HG03108 (cell line): ENCODE measurements around the gene NRP2.

Experiments
- ATAC-seq: cut with Tn5 transposase; IDR thresholded peaks from one replicate; pipeline ENCODE4 v1.9.1; 2021; ENCODE audit warnings: moderate library complexity; ENCODE audit not compliant: unreplicated experiment

The NRP2 gene

DNA sequence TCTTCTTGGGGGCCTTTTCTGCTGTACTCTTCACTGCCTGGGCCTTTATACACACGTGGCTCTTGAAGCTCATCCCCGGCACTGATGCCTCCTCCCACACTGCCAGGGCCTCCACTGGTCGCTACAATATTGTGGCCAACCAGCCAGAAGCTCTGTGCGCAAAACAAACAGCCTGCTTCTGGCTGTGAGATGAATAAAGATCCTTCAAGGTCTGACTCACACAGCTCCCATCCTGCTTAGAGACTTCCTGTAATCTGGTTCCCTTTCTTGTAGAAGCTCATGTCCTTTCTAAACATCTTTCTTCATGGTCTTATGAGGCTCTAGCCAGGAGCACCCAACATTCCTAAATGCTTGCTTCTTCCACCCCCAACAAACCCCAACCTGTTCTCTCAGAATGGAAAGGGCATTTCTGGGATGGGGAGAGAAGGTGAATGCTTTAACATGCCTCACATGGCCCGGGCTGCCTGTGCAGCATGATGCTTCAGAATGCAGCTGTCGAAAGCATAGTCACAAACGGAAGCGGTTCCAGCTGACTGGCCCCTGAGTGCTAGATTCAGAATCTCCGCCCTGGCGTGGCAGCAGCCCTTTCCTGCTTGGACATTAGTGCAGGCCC lies 24.6 kb downstream of the NRP2 start:
- ATAC-seq: peak; percentile 97

GRCh38 chr2:205708231-205708631 lies 25.9 kb downstream of the NRP2 start:
- ATAC-seq: no peak

- ATAC-seq: no peak
These were observed 27.0 kb downstream of the NRP2 start for GRCh38 chr2:205709319-205709718.

DNA sequence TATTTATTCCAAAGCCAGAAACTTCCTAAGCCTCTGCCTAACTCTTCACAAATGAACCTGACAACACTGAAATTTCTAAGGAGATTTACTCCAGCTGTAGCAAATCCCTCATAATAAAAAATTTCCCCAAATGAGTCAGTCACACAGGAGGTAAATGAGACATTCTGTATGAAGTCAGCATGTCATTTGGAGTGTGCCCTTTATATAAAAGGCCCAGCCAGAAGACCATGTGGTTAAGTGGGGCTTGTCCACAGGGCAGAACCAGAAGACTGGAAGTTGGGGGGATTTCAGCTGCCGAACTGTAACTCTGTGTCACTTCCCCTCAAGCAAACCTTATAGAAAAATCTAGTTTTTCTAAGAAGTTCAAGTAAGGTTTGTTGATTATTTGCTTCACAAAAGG lies 30.2 kb downstream of the NRP2 start:
- ATAC-seq: no peak

DNA sequence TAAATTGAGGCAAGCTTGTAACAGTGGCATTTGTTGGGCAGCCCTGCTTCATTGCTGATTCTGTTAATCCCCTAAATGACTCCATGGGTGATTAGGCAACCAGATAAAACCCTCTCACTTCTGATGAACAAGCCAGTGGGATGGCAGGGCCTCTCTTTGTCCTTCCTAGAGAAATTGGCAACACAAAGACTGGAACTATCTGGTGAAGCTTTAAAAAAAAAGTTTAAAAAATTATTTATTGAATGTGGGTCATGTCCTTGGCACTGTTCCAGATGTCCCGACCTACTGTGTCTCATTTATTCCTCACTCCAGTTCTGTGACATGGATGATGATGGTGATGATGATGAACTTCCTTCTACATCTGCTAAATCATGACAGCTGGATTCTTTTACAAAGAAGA lies 30.8 kb downstream of the NRP2 start:
- ATAC-seq: no peak

DNA sequence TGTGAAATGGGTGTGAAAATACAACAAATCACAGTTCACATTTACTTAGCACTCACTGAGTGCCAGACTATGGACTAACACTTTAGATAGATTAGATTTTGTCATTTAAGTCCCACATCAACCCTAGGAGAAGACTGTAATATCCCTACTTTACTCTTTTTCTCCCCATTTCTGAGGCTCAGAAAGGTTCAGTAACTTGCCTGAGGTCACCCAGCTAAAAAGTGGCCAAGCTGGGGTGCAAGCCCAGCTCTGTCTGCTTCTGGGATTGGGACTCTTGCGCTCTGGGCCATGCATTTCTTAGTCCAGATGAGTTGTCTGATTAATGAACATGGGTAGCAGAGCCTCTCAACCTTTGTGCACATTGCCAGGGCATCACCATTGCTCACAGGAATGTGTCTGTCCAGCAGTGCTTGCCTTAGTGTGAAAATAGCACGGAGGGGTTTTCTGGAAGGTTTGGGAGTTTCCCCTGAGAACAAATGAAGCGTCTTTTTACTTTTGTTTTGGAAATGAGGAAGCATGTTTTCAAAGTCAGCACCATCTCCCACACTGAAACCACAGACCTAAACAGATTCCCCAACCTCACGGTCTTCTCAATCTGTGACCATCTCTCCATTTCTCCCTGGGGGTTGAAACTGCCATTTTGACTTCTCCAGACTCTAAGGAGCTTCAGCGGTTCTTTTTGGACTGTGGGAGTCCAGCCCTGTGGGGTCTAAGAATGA lies 31.9 kb downstream of the NRP2 start:
- peak; percentile 67 for ATAC-seq

GRCh38 chr2:205714789-205715720 lies 32.8 kb downstream of the NRP2 start:
- peak; percentile 7 for ATAC-seq

DNA sequence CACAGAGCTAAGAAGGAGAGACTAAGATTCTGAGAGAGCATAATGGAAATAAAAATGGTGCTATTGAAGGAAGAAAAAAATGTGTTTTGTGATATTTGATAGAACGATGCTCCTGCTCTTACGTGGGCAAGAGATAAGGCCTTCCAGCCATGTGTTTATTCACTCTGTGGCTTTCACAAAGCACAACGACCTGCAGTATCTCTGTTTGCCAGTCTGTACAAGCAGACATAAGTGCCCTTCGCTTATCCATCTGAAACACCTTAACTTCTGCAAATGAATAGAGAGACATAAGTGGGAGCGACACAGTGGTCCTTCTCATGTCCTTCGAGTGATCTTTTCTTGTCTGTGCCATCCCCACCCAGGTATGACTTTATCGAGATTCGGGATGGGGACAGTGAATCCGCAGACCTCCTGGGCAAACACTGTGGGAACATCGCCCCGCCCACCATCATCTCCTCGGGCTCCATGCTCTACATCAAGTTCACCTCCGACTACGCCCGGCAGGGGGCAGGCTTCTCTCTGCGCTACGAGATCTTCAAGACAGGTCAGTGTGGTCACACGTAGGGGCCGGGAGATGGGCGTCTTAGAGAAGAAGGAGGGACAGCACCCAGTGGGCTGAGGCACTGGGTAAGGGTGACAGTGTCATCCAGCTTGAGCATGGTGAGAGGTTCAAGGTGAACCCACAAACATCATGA lies 33.7 kb downstream of the NRP2 start:
- no peak for ATAC-seq

DNA sequence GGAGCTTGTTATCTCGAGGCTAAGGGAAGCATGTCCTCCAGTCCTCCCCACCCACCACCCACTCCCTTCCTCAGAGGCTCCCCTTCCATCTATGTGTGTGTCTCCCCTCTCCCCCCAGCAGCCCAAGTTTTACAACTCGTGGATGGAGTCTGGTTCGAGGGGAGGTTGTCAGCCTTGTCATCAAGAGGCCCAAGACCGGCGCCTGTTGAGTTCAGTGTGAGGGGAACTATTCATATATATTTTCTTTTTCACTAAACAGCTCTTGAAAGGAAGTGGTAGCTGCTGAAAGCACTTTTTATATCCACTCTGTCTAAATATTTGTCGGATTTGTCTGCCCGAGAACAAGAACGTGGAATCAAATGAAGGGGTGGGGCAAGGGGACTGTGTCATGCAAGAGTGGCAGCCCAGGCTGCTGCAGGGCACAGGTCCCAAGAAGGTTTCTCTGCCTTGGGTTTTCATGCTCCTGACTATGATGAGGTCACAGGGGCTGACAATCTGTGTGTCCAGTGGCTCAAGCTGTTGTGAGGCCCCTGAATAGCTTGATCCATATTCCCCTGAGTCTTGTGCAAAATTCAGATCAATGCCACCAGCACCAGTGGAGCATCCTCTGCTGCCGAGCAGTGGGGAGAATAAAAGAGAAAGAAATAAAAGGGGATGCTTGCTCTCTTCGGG lies 35.0 kb downstream of the NRP2 start:
- no peak for ATAC-seq

GRCh38 chr2:205717999-205718398 lies 35.7 kb downstream of the NRP2 start:
- ATAC-seq: no peak

GRCh38 chr2:205719847-205720246 lies 37.5 kb downstream of the NRP2 start:
- no peak for ATAC-seq

- no peak for ATAC-seq
These were observed 38.2 kb downstream of the NRP2 start for GRCh38 chr2:205720451-205720902.

DNA sequence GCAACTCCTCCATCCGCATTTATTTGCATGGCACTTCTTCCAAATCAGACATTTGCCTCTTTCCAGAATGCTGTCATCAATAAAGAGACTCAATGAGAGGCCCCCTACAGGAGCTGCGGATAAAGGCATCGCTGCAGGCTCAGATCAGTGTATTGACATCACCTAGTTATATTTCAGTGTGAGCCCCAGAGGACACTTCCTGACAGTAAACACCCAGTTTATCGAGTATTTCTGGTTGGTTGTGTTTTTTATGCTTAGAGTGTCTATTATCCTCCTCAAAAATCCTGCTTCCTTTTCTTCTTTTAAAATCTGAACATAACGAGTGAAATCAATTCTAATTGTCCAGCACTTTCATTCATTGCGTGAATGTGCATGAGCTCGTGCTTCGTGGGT lies 38.8 kb downstream of the NRP2 start:
- ATAC-seq: no peak

GRCh38 chr2:205722283-205722918 lies 40.1 kb downstream of the NRP2 start:
- no peak for ATAC-seq

- ATAC-seq: no peak
These were observed 40.9 kb downstream of the NRP2 start for GRCh38 chr2:205723179-205723578.

DNA sequence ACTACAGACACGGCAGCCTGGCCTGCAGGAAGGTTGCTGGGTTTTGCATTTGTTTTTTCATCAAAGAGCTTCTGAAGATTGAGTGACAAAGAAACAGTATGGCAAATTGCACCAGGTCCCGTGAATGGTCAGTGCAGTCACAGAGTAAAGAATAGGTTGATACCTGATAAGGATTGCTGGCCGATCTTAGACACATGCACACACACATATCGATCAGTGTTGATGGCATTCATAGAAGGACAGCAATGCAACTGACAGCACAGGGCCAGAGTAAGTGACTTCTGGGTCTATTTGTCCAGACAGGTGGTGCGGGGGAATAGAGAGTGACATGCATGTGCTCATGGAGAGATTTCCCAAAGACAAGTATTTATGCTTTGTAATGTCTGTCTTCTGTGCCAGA lies 42.8 kb downstream of the NRP2 start:
- no peak for ATAC-seq

DNA sequence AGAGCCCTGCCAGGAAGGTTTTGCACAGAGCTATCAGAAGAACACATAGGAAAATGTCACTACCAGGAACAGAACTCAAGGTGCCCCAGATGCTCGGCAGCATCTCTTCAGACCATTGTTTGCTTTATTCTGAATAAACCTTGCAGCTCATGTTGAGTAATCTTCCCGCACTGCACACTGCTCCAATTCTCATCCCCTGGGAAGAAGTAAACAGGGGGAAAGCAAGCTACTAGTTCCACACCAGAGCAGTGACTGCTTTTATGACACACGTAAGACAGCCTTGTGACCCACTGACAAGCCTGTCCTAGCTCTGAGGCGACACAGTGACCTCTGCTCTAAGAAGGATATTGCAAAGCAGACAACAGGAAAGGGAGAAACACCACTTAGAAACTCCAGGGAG lies 44.2 kb downstream of the NRP2 start:
- ATAC-seq: no peak

GRCh38 chr2:205727174-205727573 lies 44.9 kb downstream of the NRP2 start:
- ATAC-seq: no peak

DNA sequence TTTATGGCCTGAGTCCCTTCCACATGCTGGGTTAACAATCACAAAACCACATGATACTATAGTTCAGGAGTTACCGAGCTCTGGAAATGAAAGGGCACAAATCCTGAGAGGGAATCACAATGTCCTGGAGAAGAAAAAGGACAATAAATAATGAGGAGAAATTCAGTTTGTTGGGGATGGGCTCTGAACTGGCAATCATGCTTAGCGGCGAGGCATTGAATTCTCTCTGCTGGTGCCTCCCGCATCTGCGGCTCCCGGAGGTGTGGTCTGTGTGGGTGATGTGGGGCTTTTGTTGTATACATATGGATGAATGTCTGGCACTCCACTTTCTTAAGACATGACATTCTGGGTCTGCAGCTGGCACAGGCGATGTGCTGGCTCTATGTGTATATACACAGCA lies 46.1 kb downstream of the NRP2 start:
- no peak for ATAC-seq

- ATAC-seq: no peak
These were observed 47.9 kb downstream of the NRP2 start for GRCh38 chr2:205730191-205730590.
